Activated T-cell treated with anti-CD3 and anti-CD28 coated beads, Interleukin-2, amount 50 U/mL, for 1 hour (primary cell): ENCODE results near the gene CHST8.

ENCODE experiments used
- DNase-seq: peaks from one replicate; pipeline ENCODE4 v3.0.0-alpha.2; 2020

Gene CHST8

GRCh38 chr19:33675501-33676124, 53.9 kb downstream of the CHST8 start:
- no peak for DNase-seq

- no peak for DNase-seq
Measured at GRCh38 chr19:33676999-33677665, 55.4 kb downstream of the CHST8 start.

- DNase-seq, result no peak
Measured at GRCh38 chr19:33677745-33678426, 56.1 kb downstream of the CHST8 start.

GRCh38 chr19:33678796-33679585, 57.2 kb downstream of the CHST8 start:
- DNase-seq, result no peak

- no peak for DNase-seq
Measured at GRCh38 chr19:33679696-33680095, 57.9 kb downstream of the CHST8 start.

- DNase-seq, result no peak
Measured at GRCh38 chr19:33681081-33681680, 59.4 kb downstream of the CHST8 start.

GRCh38 chr19:33683881-33684537, 62.3 kb downstream of the CHST8 start:
- DNase-seq, result no peak

- no peak for DNase-seq
Measured at GRCh38 chr19:33684538-33685232, 62.9 kb downstream of the CHST8 start.

GRCh38 chr19:33685541-33685940, 63.8 kb downstream of the CHST8 start:
- no peak for DNase-seq

- DNase-seq, result no peak
Measured at GRCh38 chr19:33686262-33686661, 64.5 kb downstream of the CHST8 start.

GRCh38 chr19:33686687-33687480, 65.1 kb downstream of the CHST8 start:
- no peak for DNase-seq

- DNase-seq, result no peak
Measured at GRCh38 chr19:33687481-33688170, 65.9 kb downstream of the CHST8 start.

GRCh38 chr19:33688171-33688992, 66.6 kb downstream of the CHST8 start:
- DNase-seq, result no peak

- no peak for DNase-seq
Measured at GRCh38 chr19:33689138-33689746, 67.5 kb downstream of the CHST8 start.

GRCh38 chr19:33689868-33690267, 68.1 kb downstream of the CHST8 start:
- no peak for DNase-seq

GRCh38 chr19:33690378-33691029, 68.8 kb downstream of the CHST8 start:
- no peak for DNase-seq

GRCh38 chr19:33691030-33691427, 69.3 kb downstream of the CHST8 start:
- no peak for DNase-seq

- DNase-seq, result no peak
Measured at GRCh38 chr19:33691736-33692135, 70.0 kb downstream of the CHST8 start.
